LNCaP clone FGC (cell line): ENCODE data around the gene APOD.

Experiments used
- DNase-seq: peaks from one replicate; pipeline ENCODE4 v3.0.0-alpha.2; 2011; ENCODE audit warnings: low read depth
- H3K4me3 ChIP-seq: 2 replicates; pipeline ENCODE4 v1.5.1; 2011; ENCODE audit warnings: mild to moderate bottlenecking, low read depth, low read length, control low read depth
- CTCF ChIP-seq: IDR thresholded peaks from 2 replicates; pipeline ENCODE4 v1.5.1; 2012; ENCODE audit warnings: mild to moderate bottlenecking; ENCODE audit not compliant: control insufficient read depth, insufficient read depth; ENCODE audit errors: extremely low read depth

APOD gene

GRCh38 chr3:195546130-195546560, 37.6 kb downstream of the APOD start:
- H3K4me3 ChIP-seq, result no peak overlapping the region
- TF ChIP-seq CTCF, result no peak
- no peak for DNase-seq

DNA sequence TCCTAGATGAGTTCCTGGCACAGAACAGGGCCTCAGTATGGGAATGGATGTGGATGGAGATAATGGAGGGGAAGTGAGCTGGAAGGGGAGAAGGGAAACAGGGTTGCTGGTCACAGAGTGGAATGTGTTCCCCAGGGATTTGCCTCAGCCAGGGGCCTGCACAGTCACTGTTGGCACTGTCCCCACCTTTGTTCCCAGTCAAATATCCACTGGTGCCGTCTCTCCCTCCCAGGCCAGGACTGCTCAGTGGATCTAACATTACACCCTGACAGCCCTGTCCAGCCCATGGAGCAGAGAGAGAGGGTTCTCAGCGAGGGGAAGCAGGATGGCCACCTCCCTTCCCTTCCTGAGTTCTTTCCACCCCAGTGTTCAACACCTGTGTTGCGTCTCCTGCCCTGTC, 39.1 kb downstream of the APOD start:
- TF ChIP-seq CTCF, result no peak
- DNase-seq, result no peak
- H3K4me3 ChIP-seq, result no peak overlapping the region

DNA sequence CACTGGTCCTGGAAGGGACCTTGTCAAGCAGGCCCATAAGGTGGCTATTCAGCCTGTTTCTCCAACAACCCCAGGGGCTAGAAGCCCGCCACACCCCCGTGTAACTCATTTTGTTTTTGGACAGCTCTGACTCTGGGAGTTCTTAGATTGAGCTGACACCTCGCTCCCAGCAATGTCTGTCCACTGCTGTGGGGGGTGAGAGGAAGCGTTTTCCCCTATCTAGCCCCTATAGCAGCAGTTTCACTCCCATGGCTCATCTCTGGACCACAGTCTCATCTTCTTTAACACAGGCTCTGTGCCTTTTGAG, 39.6 kb downstream of the APOD start:
- TF ChIP-seq CTCF, result no peak
- H3K4me3 ChIP-seq, result no peak overlapping the region
- no peak for DNase-seq

DNA sequence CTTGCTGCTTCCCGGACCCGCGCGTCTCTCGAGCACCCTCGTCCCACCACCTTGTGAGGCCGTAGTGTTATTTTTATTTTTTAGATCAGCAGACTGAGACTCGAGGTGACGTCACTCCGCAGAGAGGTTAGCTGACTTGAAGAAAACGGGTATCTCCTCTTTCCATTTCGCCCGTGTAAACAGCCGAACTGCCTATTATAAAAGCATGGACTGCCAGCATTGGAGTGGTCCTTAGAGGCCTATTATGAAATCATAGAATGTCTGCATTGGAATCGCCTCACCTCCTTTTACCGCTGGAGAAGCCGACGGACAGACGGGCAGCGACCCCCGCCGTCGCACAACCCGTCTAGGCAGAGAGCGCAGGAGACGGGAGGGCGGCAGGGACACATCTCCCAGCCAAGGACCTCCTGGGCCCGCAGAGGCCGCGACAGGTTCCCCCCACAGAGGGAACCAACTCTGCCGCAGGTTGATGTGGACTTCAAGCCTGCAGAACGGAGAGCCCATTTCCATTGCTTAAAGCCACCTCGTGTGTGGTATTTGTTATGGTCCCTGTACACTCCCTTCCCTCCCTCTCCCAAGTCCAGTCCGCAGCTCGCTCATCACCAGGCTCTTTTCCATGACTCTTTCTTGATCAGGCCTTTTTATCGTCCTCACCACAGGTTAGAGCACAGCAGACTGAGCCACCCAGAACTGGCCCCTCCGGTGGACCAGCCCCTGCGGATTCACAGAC, 40.1 kb downstream of the APOD start:
- DNase-seq, result no peak
- H3K4me3 ChIP-seq, result peak overlapping the region; percentile 83

GRCh38 chr3:195542698-195543499, 40.8 kb downstream of the APOD start, which contains the start of gene PPP1R2:
Gene PPP1R2, minus strand, starts transcription at chr3:195543325. Its CDS starts 300 bp downstream, at chr3:195543025.
- DNase-seq, result peak; percentile 59
- H3K4me3 ChIP-seq, result peak within 1 kb of the TSS; percentile 83
- no peak for TF ChIP-seq CTCF

More for the DNA sequence above, 40.1 kb downstream of the APOD start:
- no peak for TF ChIP-seq CTCF

DNA sequence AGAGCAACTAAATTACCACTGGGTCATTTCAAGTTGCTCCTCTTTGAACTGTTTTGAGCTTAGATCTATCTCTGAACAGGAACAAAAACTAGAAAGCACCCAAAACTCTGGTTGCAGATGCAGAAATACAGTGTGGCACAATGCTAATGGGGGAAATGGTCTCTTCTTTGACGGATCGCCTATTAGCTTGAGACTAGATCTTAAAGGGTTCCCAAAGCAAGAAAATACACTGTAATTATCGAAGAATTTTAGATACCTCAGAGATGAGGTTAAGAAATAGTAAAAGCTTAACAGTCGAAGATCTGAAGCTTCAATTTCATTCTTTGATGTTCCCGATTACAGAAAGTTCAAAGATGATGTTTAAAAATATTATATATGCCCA, 41.4 kb downstream of the APOD start:
- no peak for TF ChIP-seq CTCF
- DNase-seq, result no peak

More for the DNA sequence above, 41.4 kb downstream of the APOD start:
- peak overlapping the region; percentile 83 for H3K4me3 ChIP-seq
